Activated CD4-positive, alpha-beta T cell treated with anti-CD3 and anti-CD28 coated beads for 48 hours (primary cell): ENCODE measurements around the gene GIMD1.

ENCODE experiments used
- DNase-seq: peaks from one replicate; pipeline ENCODE4 v3.0.0-alpha.2; 2020

The GIMD1 gene

DNA sequence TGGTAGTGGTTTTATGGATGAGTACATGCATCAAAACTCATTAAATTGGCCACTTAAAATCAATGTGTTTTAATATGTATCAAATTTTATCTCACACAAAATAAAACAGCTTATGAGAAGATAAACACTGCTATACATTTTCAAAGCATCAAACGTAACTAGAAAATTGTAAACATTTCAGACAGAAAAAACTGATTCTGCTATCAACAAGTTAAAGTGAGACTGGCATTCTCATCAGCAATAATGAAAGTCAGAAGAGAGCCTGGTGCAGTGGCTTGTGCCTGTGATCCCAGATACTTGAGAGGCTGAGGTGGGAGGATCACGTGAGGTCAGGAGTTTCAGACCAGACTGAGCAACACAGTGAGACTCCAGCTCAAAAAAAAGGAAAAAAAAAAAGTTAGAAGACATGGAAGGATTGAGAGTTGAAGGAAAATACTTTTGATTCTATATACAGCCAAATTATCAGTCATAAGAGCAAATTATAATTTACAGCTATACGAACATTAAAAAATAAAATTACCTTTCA lies 55.5 kb downstream of the GIMD1 start:
- no peak for DNase-seq

DNA sequence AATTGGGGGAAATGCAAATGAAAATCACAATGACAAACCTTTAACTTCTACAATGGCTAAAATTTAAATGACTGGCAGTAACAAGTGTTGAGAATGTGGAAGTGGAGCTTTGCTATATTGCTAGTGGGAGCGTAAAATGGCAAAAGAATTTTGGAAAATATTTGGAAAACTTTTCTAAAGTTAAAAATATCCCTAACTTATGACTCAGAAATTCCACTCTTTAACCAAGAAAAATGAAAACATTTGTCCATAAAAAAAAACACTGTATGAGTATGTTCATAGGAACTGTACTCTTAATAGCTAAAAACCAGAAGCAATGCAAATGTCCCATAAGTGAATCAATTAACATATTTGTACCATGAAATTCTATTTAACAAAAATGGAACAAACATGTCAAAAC lies 56.2 kb downstream of the GIMD1 start:
- no peak for DNase-seq
